SK-N-SH (cell line): ENCODE data around the gene COL8A2. TPM values are rescaled to one million over a fixed set of nuclear protein-coding genes. Genes with fewer than 3 reads are reported as not detected.
A peak's percentile ranks its signal among the peaks of the same experiment; 100 is the strongest.

ENCODE experiments used
- CTCF ChIA-PET: fragments of 300-600, 350-600 bp; formaldehyde crosslinking; extraction: SDS; loops from one replicate; lab custom pipeline; 2021; lab: Yijun Ruan, JAX
- POLR2A ChIA-PET: fragments of 350-600 bp; sonication (Branson Sonifier 250); formaldehyde crosslinking; extraction: SDS; loops from one replicate; lab custom pipeline; 2020; ENCODE audit warnings: antibody characterized with exemption, inconsistent platforms; lab: Yijun Ruan, JAX
- DNase-seq: peaks from one replicate; pipeline ENCODE4 v3.0.0; 2012
- H2AFZ ChIP-seq: fragments of 200-600 bp; sonication (generic); 2 replicates; pipeline ENCODE4 v1.8.1; 2016; ENCODE audit warnings: antibody characterized with exemption, mild to moderate bottlenecking, low read depth
- H3F3A ChIP-seq: fragments of 200-600 bp; sonication (generic); replicated peaks from 2 replicates; pipeline ENCODE3; 2016; ENCODE audit warnings: antibody characterized with exemption, mild to moderate bottlenecking; ENCODE audit not compliant: insufficient read depth
- H3K27ac ChIP-seq, 2 experiments: fragments of 200-500 bp in 1 of 2; fragments of 200-600 bp in 1 of 2; sonication (Bioruptor generic) in 1 of 2; sonication (generic), shearing (Covaris generic) in 1 of 2; 2 replicates each; pipeline versions ENCODE4 v1.5.1 to v1.6.1; 2014 to 2016; ENCODE audit warnings: low read depth in 2 of 2, inconsistent platforms in 1 of 2, low read length in 1 of 2, mild to moderate bottlenecking in 1 of 2, mixed read lengths in 1 of 2
- H3K27me3 ChIP-seq: fragments of 200-600 bp; sonication (generic), shearing (Covaris generic); 2 replicates; pipeline ENCODE4 v1.6.1; 2016; ENCODE audit warnings: mixed run types; ENCODE audit not compliant: insufficient read depth
- H3K36me3 ChIP-seq, 2 experiments: fragments of 200-500 bp in 1 of 2; fragments of 200-600 bp in 1 of 2; sonication (Bioruptor generic) in 1 of 2; sonication (generic) in 1 of 2; replicated peaks in 1 of 2; 2 replicates each; pipeline versions ENCODE3 to v1.5.1; 2014 to 2016; ENCODE audit warnings: low read length in 1 of 2, mild to moderate bottlenecking in 1 of 2; ENCODE audit not compliant: insufficient read depth in 2 of 2, control insufficient read depth in 1 of 2
- H3K4me1 ChIP-seq, 2 experiments: fragments of 200-500 bp in 1 of 2; fragments of 200-600 bp in 1 of 2; sonication (Bioruptor generic) in 1 of 2; sonication (generic), shearing (Covaris generic) in 1 of 2; 2 replicates each; pipeline versions ENCODE4 v1.5.1 to v1.6.1; 2014 to 2016; ENCODE audit warnings: low read depth in 1 of 2, low read length in 1 of 2, mixed run types in 1 of 2; ENCODE audit not compliant: insufficient read depth in 2 of 2, control insufficient read depth in 1 of 2
- H3K4me2 ChIP-seq: fragments of 200-600 bp; sonication (generic), shearing (Covaris generic); 2 replicates; pipeline ENCODE4 v1.6.1; 2017; ENCODE audit warnings: mixed run types
- H3K4me3 ChIP-seq, 2 experiments: fragments of 200-500 bp in 1 of 2; fragments of 200-600 bp in 1 of 2; sonication (Bioruptor generic) in 1 of 2; sonication (generic), shearing (Covaris generic) in 1 of 2; 2 replicates each; pipeline versions ENCODE4 v1.5.1 to v1.8.1; 2014 to 2016; ENCODE audit warnings: low read depth in 2 of 2, inconsistent platforms in 1 of 2, low read length in 1 of 2, mild to moderate bottlenecking in 1 of 2, mixed read lengths in 1 of 2, moderate library complexity in 1 of 2
- H3K79me2 ChIP-seq: fragments of 200-600 bp; sonication (generic); 2 replicates; pipeline ENCODE4 v1.8.1; 2017; ENCODE audit warnings: mild to moderate bottlenecking; ENCODE audit not compliant: insufficient read depth
- H3K9ac ChIP-seq: fragments of 200-600 bp; sonication (generic); 2 replicates; pipeline ENCODE4 v1.6.1; 2017; ENCODE audit warnings: mixed run types
- H3K9me2 ChIP-seq: fragments of 200-600 bp; sonication (generic); 2 replicates; pipeline ENCODE4 v1.6.1; 2017; ENCODE audit warnings: mixed run types
- H3K9me3 ChIP-seq: fragments of 200-600 bp; sonication (generic); 2 replicates; pipeline ENCODE4 v1.6.1; 2017; ENCODE audit warnings: mixed run types, mild to moderate bottlenecking, moderate library complexity
- H4K20me1 ChIP-seq: fragments of 200-600 bp; sonication (generic); 2 replicates; pipeline ENCODE4 v1.6.1; 2017; ENCODE audit warnings: mild to moderate bottlenecking, mixed run types; ENCODE audit not compliant: insufficient read depth
- EZH2phosphoT487 ChIP-seq: fragments of 200-600 bp; sonication (generic); IDR thresholded peaks from 2 replicates; pipeline ENCODE4 v1.6.1; 2017; ENCODE audit warnings: low read depth, mixed run types, mild to moderate bottlenecking, antibody characterized with exemption, moderate library complexity, borderline replicate concordance
- GATA2 ChIP-seq: sonication (generic); formaldehyde crosslinking; IDR thresholded peaks from 2 replicates; pipeline ENCODE4 v1.5.0; 2020; ENCODE audit warnings: mild to moderate bottlenecking, missing genetic modification reagents
- MAX ChIP-seq: IDR thresholded peaks from 2 replicates; pipeline ENCODE4 v1.4.0; 2012; ENCODE audit warnings: low read depth
- MXI1 ChIP-seq: IDR thresholded peaks from 2 replicates; pipeline ENCODE4 v1.6.1; 2012; ENCODE audit warnings: mild to moderate bottlenecking, low read depth, low read length, improper control_type of control experiment
- NRF1 ChIP-seq: IDR thresholded peaks from 2 replicates; pipeline ENCODE4 v1.6.1; 2012; ENCODE audit warnings: low read depth, mild to moderate bottlenecking, low read length
- POLR2AphosphoS5 ChIP-seq: IDR thresholded peaks from 2 replicates; pipeline ENCODE4 v1.6.1; 2012; ENCODE audit warnings: low read depth, low read length
- RFX5 ChIP-seq: IDR thresholded peaks from 2 replicates; pipeline ENCODE4 v1.6.1; 2012; ENCODE audit warnings: mild to moderate bottlenecking, improper control_type of control experiment, low read length
- SIN3A ChIP-seq: IDR thresholded peaks from 2 replicates; pipeline ENCODE4 v1.6.1; 2012; ENCODE audit warnings: low read depth, mild to moderate bottlenecking, low read length, moderate library complexity, borderline replicate concordance
- SMC3 ChIP-seq: IDR thresholded peaks from 2 replicates; pipeline ENCODE4 v1.6.1; 2012; ENCODE audit warnings: low read depth, low read length, improper control_type of control experiment
- TAF1 ChIP-seq: IDR thresholded peaks from 2 replicates; pipeline ENCODE4 v1.6.1; 2012; ENCODE audit warnings: low read depth, mild to moderate bottlenecking, low read length, moderate library complexity, borderline replicate concordance
- TCF12 ChIP-seq: IDR thresholded peaks from 2 replicates; pipeline ENCODE4 v1.4.0; 2012
- TEAD4 ChIP-seq: IDR thresholded peaks from 2 replicates; pipeline ENCODE4 v1.4.0; 2012; ENCODE audit warnings: mild to moderate bottlenecking, borderline replicate concordance; ENCODE audit not compliant: insufficient read depth
- WGBS: methylation state at CpG from one replicate; pipeline ENCODE4 v1.1.6; 2017; ENCODE audit warnings: low lambda C conversion rate; 5-methylcytosine and 5-hydroxymethylcytosine counted together
- polyA plus RNA-seq, 3 experiments: library from polyadenylated mRNA; depleted of rRNA; stranded (reverse); fragments of >200 nt; gene quantifications; 2 replicates each; pipeline ENCODE4 v1.2.3, GENCODE V29; 2012
- TF ChIP-seq, protein P1 (sequence below): fragments of 200-600 bp; sonication (generic); IDR thresholded peaks from 2 replicates; pipeline ENCODE4 v1.6.1; 2017; ENCODE audit warnings: antibody characterized with exemption, mild to moderate bottlenecking, moderate library complexity
- TF ChIP-seq, protein P2 (sequence below): IDR thresholded peaks from 2 replicates; pipeline ENCODE4; 2012

COL8A2 gene
- polyA plus RNA-seq, 1 of the 3 experiments (the other 2 are of a cell fraction), result 3.1 TPM

DNA sequence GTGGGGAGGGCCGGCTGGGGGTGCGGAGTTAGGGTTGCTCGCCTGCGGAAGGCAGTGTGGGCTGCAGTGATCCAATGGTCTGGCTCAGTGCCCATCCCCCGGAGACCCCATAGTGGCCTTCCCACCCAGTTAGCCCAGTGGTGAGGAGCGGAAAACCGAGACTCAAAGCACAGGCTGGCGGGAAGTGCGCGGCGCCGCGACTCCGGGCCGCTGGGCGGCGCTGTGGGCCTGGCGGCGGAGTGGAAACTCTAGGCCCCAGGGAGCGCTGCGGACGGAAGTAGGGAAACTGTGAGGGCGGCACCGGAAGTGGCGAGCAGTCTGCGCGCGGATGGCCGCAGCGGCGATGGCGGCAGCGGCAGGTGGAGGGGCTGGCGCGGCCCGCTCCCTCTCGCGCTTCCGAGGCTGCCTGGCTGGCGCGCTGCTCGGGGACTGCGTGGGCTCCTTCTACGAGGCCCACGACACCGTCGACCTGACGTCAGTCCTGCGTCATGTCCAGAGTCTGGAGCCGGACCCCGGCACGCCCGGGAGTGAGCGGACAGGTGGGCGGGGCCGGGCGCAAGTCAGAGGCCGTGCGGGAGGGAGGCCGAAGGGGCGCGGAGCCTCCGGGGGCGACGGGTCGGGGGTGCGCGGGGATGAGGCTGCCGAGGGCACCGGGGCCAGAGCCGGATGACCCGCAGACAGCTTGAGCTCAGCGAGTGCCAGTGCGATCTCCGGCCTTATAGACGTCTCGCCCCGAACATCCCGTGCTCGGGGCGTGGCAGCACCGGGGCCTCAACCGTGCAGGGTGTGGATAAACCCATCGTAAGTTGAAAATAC, 36.2 kb downstream of the COL8A2 start, which contains the start of gene ADPRS (continued):
- TF ChIP-seq TEAD4 (no peak), MXI1 (peak; percentile 78), TAF1 (peak; percentile 97; the same call in 1 of the 2 replicates), SMC3 (peak; percentile 56), RFX5 (no peak), SIN3A (peak; percentile 94; the same call in 1 of the 2 replicates), TCF12 (peak; percentile 32; the same call in 1 of the 2 replicates), NRF1 (no peak; the same call in 1 of the 2 replicates)
- TF ChIP-seq, protein P1, sequence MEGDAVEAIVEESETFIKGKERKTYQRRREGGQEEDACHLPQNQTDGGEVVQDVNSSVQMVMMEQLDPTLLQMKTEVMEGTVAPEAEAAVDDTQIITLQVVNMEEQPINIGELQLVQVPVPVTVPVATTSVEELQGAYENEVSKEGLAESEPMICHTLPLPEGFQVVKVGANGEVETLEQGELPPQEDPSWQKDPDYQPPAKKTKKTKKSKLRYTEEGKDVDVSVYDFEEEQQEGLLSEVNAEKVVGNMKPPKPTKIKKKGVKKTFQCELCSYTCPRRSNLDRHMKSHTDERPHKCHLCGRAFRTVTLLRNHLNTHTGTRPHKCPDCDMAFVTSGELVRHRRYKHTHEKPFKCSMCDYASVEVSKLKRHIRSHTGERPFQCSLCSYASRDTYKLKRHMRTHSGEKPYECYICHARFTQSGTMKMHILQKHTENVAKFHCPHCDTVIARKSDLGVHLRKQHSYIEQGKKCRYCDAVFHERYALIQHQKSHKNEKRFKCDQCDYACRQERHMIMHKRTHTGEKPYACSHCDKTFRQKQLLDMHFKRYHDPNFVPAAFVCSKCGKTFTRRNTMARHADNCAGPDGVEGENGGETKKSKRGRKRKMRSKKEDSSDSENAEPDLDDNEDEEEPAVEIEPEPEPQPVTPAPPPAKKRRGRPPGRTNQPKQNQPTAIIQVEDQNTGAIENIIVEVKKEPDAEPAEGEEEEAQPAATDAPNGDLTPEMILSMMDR, result peak; percentile 93
- TF ChIP-seq, protein P2, sequence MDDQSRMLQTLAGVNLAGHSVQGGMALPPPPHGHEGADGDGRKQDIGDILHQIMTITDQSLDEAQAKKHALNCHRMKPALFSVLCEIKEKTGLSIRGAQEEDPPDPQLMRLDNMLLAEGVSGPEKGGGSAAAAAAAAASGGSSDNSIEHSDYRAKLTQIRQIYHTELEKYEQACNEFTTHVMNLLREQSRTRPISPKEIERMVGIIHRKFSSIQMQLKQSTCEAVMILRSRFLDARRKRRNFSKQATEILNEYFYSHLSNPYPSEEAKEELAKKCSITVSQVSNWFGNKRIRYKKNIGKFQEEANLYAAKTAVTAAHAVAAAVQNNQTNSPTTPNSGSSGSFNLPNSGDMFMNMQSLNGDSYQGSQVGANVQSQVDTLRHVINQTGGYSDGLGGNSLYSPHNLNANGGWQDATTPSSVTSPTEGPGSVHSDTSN, result peak; percentile 38; the same call in 1 of the 2 replicates
- TF ChIP-seq, all 33 proteins: peak for 19

DNA sequence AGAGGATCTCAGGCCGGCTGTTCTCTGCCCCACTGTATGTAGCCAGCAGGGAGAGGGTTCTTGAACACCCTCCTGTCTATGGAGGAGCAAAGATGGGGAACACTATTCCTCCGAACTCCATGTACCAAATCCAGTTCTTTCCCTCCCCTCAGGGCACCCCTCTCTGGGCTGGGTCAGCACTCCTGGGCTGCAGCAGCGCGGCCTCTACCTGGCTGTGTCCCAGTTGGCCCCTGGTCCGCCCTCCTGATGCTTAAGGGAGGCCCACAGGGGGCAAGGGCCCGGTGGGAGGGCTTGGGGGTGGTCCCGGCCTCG, 36.8 kb downstream of the COL8A2 start:
- no peak for DNase-seq
- Histone ChIP-seq H3K9me2 (no peaks in the 10 kb centered on the region), H3K36me3 (peaks cover 9 to 23% of the 10 kb centered on the region in 2 experiments), H3K4me2 (peak overlapping the region; percentile 99), H3K4me1 (peaks cover 3 to 41% of the 10 kb centered on the region in 2 experiments; a peak in 3 of 4 replicates), H3K27ac (peak overlapping the region in 1 of 2 experiments; percentile 91; a peak in 1 of 4 replicates), H2AFZ (peak overlapping the region; percentile 100), H3F3A (peaks cover 3% of the 10 kb centered on the region), H3K79me2 (peaks cover 40% of the 10 kb centered on the region), H3K4me3 (peak overlapping the region; percentile 95 to 97), H3K9me3 (no peaks in the 10 kb centered on the region), H3K27me3 (no peaks in the 10 kb centered on the region), H4K20me1 (no peaks in the 10 kb centered on the region), H3K9ac (peak overlapping the region; percentile 84; the same call in 1 of the 2 replicates)
- ChIA-PET CTCF (no interaction called here), POLR2A (no interaction called here)
- TF ChIP-seq EZH2phosphoT487 (no peak), GATA2 (CRISPR knock-in tag) (no peak), MAX (no peak), POLR2AphosphoS5 (no peak)
- WGBS, result 47% methylated on average over 5 of the region's 8 CpGs
